GM23338 (cell line): ENCODE results near the gene S100A3. TPM values are rescaled to one million over a fixed set of nuclear protein-coding genes. Genes with fewer than 3 reads are reported as not detected.

Source experiments
- ATAC-seq: fragments of 200-7000 bp; cut with Tn5 transposase; 3 replicates; pipeline ENCODE4 v1.9.1; 2020
- DNase-seq: peaks from one replicate; pipeline ENCODE4 v3.0.0-alpha.2; 2015; ENCODE audit warnings: low spot score
- H2AFZ ChIP-seq: fragments of 200-600 bp; sonication (generic); 2 replicates; pipeline ENCODE4 v1.8.0; 2016; ENCODE audit warnings: antibody characterized with exemption, mild to moderate bottlenecking, moderate library complexity
- H3F3A ChIP-seq: fragments of 200-600 bp; sonication (generic); replicated peaks from 2 replicates; pipeline ENCODE4 v1.8.0; 2017; ENCODE audit warnings: antibody characterized with exemption, mixed run types, low read depth
- H3K27ac ChIP-seq: fragments of 200-600 bp; sonication (generic); 2 replicates; pipeline ENCODE4 v1.6.1; 2016; ENCODE audit warnings: low read depth
- H3K27me3 ChIP-seq: fragments of 200-600 bp; sonication (generic); 2 replicates; pipeline ENCODE4 v1.8.0; 2016; ENCODE audit warnings: mild to moderate bottlenecking, mixed run types, moderate library complexity; ENCODE audit not compliant: insufficient read depth
- H3K36me3 ChIP-seq: fragments of 200-600 bp; sonication (generic); 2 replicates; pipeline ENCODE4 v1.8.0; 2016; ENCODE audit warnings: mild to moderate bottlenecking; ENCODE audit not compliant: insufficient read depth
- H3K4me1 ChIP-seq: fragments of 200-600 bp; sonication (generic); 2 replicates; pipeline ENCODE4 v1.8.0; 2016; ENCODE audit warnings: mild to moderate bottlenecking, moderate library complexity; ENCODE audit not compliant: insufficient read depth
- H3K4me2 ChIP-seq: fragments of 200-600 bp; sonication (generic); 2 replicates; pipeline ENCODE4 v1.7.1; 2017; ENCODE audit warnings: mixed run types
- H3K4me3 ChIP-seq: fragments of 200-600 bp; sonication (generic); 2 replicates; pipeline ENCODE4 v1.6.1; 2016; ENCODE audit warnings: mixed run types
- H3K79me2 ChIP-seq: fragments of 200-600 bp; sonication (generic); replicated peaks from 2 replicates; pipeline ENCODE4 v1.8.0; 2017; ENCODE audit warnings: mild to moderate bottlenecking; ENCODE audit not compliant: insufficient read depth
- H3K9me2 ChIP-seq: fragments of 200-600 bp; sonication (generic); 2 replicates; pipeline ENCODE4 v1.8.0; 2017; ENCODE audit not compliant: insufficient read depth
- H4K20me1 ChIP-seq: fragments of 200-600 bp; sonication (generic); replicated peaks from 2 replicates; pipeline ENCODE4 v1.8.0; 2017; ENCODE audit warnings: mild to moderate bottlenecking; ENCODE audit not compliant: insufficient read depth
- H3K27ac Mint-ChIP-seq: 2 replicates; pipeline ENCODE4 v1.8.0; 2020; ENCODE audit warnings: inconsistent platforms, mild to moderate bottlenecking, moderate library complexity, mixed read lengths
- H3K27me3 Mint-ChIP-seq: 3 replicates; pipeline ENCODE4 v1.8.0; 2022; ENCODE audit warnings: low read depth, mild to moderate bottlenecking, moderate library complexity, mixed read lengths, inconsistent platforms; ENCODE audit not compliant: insufficient read depth, poor library complexity
- H3K36me3 Mint-ChIP-seq: 3 replicates; pipeline ENCODE4 v1.8.0; 2021; ENCODE audit warnings: low read depth, mild to moderate bottlenecking, inconsistent platforms, moderate library complexity, mixed read lengths
- H3K4me1 Mint-ChIP-seq: 3 replicates; pipeline ENCODE4 v1.8.0; 2020; ENCODE audit warnings: mild to moderate bottlenecking, inconsistent platforms, mixed read lengths
- H3K4me3 Mint-ChIP-seq: 3 replicates; pipeline ENCODE4 v1.8.0; 2021; ENCODE audit warnings: moderate library complexity, mild to moderate bottlenecking, inconsistent platforms, mixed read lengths
- H3K9me3 Mint-ChIP-seq: 3 replicates; pipeline ENCODE4 v1.8.0; 2020; ENCODE audit warnings: moderate library complexity, mild to moderate bottlenecking, inconsistent platforms, mixed read lengths
- CREB1 ChIP-seq: fragments of 250-450 bp; sonication (Bioruptor Pico); IDR thresholded peaks from 2 replicates; pipeline ENCODE4 v1.5.0; 2020; ENCODE audit warnings: low read depth, mild to moderate bottlenecking, moderate library complexity
- EZH2 ChIP-seq: fragments of 200-600 bp; sonication (generic); IDR thresholded peaks from one replicate; pipeline ENCODE4 v1.8.0; 2017; ENCODE audit warnings: antibody characterized with exemption, mild to moderate bottlenecking, low read depth; ENCODE audit not compliant: unreplicated experiment
- EZH2phosphoT487 ChIP-seq: fragments of 200-600 bp; sonication (generic); IDR thresholded peaks from one replicate; pipeline ENCODE4 v1.8.1; 2018; ENCODE audit warnings: antibody characterized with exemption; ENCODE audit not compliant: unreplicated experiment
- JUNB ChIP-seq: IDR thresholded peaks from one replicate; pipeline ENCODE4 v1.6.1; 2016; ENCODE audit warnings: antibody characterized with exemption; ENCODE audit not compliant: unreplicated experiment
- NANOG ChIP-seq: IDR thresholded peaks from 2 replicates; pipeline ENCODE4 v1.6.1; 2016; ENCODE audit warnings: antibody characterized with exemption, borderline replicate concordance
- POLR2AphosphoS5 ChIP-seq: IDR thresholded peaks from 2 replicates; pipeline ENCODE4 v1.6.1; 2016; ENCODE audit warnings: antibody characterized with exemption, low read depth
- STAT1 ChIP-seq: IDR thresholded peaks from one replicate; pipeline ENCODE4 v1.6.1; 2016; ENCODE audit warnings: antibody characterized with exemption; ENCODE audit not compliant: unreplicated experiment
- ZNF114 ChIP-seq: fragments of 250-450 bp; sonication (Bioruptor Pico); IDR thresholded peaks from 2 replicates; pipeline ENCODE4 v1.5.0; 2020; ENCODE audit warnings: mild to moderate bottlenecking, moderate library complexity
- ZNF331 ChIP-seq: fragments of 250-450 bp; sonication (Bioruptor Pico); IDR thresholded peaks from 2 replicates; pipeline ENCODE4 v1.5.0; 2020; ENCODE audit warnings: low read depth, mild to moderate bottlenecking, moderate library complexity
- polyA plus RNA-seq: library from polyadenylated mRNA; unstranded; fragments of >200 nt; fragmentation: Nextera tagmentation; extraction: Ambion mirVana; gene quantifications from 2 replicates; pipeline ENCODE4 v1.2.1, GENCODE V29; 2016
- total RNA-seq: library from RNA; depleted of rRNA; stranded (reverse); fragments of >200 nt; shearing (Covaris generic); gene quantifications from 2 replicates; pipeline ENCODE4 v1.2.3, GENCODE V29; 2014
- TF ChIP-seq, protein P1 (sequence below), 2 experiments: fragments of 200-600 bp in 1 of 2; sonication (generic) in 1 of 2; conservative IDR thresholded peaks; 2 replicates each; pipeline versions ENCODE4 v1.5.1 to v1.6.1; 2016 to 2017; ENCODE audit warnings: antibody characterized with exemption in 2 of 2, low read depth in 2 of 2, mild to moderate bottlenecking in 2 of 2, moderate library complexity in 1 of 2
- TF ChIP-seq, protein P2 (sequence below): IDR thresholded peaks from one replicate; pipeline ENCODE4 v1.6.1; 2018; ENCODE audit warnings: antibody characterized with exemption; ENCODE audit not compliant: unreplicated experiment
- TF ChIP-seq, protein P3 (sequence below): IDR thresholded peaks from 2 replicates; pipeline ENCODE4 v1.6.1; 2016; ENCODE audit warnings: antibody characterized with exemption
- TF ChIP-seq, protein P4 (sequence below): fragments of 250-450 bp; sonication (Bioruptor Pico); IDR thresholded peaks from 2 replicates; pipeline ENCODE4 v1.5.0; 2020; ENCODE audit warnings: mild to moderate bottlenecking, moderate library complexity

The S100A3 gene
- total and polyA plus RNA-seq, 2 experiments from 2014 or later, result not detected

DNA sequence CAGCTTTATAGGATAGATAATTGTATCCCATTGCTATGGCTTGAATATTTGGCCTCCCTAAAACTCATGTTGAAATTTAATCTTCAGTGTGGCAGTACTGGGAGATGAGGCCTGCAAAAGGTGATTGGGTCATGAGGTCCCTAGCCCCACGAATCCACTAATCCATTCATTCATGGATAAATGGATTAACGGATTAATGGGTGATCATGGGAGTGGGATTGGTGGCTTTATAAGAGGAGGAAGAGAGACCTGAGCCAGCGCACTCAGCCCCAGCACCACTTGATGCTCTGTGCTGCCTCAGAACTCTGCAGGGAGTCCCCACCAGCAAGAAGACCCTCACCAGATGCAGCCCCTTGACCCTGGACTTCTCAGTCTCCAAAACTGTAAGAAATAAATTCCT, 45.3 kb downstream of the S100A3 start:
- Histone ChIP-seq H3K4me3 (no peak overlapping the region), H3K27ac (no peak overlapping the region), H3K4me2 (no peak overlapping the region), H3K36me3 (no peaks in the 10 kb centered on the region), H3K79me2 (no peaks in the 10 kb centered on the region), H3K4me1 (no peaks in the 10 kb centered on the region; the same call in 1 of the 2 replicates), H4K20me1 (no peaks in the 10 kb centered on the region), H3K27me3 (no peaks in the 10 kb centered on the region), H3F3A (no peaks in the 10 kb centered on the region), H3K9me2 (no peaks in the 10 kb centered on the region), H2AFZ (no peak overlapping the region)
- no peak overlapping the region for H3K27ac Mint-ChIP-seq
- ATAC-seq, result no peak
- no peak overlapping the region for H3K4me3 Mint-ChIP-seq
- no peaks in the 10 kb centered on the region for H3K9me3 Mint-ChIP-seq
- no peaks in the 10 kb centered on the region for H3K36me3 Mint-ChIP-seq
- H3K27me3 Mint-ChIP-seq, result peaks cover 2% of the 10 kb centered on the region
- H3K4me1 Mint-ChIP-seq, result peaks cover 9% of the 10 kb centered on the region; the same call in 2 of the 3 replicates
- TF ChIP-seq POLR2AphosphoS5 (no peak), JUNB (no peak), CREB1 (CRISPR knock-in tag) (no peak), ZNF331 (no peak), ZNF114 (CRISPR knock-in tag) (no peak), EZH2 (no peak), NANOG (no peak), EZH2phosphoT487 (no peak), STAT1 (no peak)
- TF ChIP-seq, protein P1, sequence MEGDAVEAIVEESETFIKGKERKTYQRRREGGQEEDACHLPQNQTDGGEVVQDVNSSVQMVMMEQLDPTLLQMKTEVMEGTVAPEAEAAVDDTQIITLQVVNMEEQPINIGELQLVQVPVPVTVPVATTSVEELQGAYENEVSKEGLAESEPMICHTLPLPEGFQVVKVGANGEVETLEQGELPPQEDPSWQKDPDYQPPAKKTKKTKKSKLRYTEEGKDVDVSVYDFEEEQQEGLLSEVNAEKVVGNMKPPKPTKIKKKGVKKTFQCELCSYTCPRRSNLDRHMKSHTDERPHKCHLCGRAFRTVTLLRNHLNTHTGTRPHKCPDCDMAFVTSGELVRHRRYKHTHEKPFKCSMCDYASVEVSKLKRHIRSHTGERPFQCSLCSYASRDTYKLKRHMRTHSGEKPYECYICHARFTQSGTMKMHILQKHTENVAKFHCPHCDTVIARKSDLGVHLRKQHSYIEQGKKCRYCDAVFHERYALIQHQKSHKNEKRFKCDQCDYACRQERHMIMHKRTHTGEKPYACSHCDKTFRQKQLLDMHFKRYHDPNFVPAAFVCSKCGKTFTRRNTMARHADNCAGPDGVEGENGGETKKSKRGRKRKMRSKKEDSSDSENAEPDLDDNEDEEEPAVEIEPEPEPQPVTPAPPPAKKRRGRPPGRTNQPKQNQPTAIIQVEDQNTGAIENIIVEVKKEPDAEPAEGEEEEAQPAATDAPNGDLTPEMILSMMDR (conservative IDR thresholded peaks at IDR 0.05; ENCODE audit: low read depth in 2 of 2), result no peak
- TF ChIP-seq, protein P2, sequence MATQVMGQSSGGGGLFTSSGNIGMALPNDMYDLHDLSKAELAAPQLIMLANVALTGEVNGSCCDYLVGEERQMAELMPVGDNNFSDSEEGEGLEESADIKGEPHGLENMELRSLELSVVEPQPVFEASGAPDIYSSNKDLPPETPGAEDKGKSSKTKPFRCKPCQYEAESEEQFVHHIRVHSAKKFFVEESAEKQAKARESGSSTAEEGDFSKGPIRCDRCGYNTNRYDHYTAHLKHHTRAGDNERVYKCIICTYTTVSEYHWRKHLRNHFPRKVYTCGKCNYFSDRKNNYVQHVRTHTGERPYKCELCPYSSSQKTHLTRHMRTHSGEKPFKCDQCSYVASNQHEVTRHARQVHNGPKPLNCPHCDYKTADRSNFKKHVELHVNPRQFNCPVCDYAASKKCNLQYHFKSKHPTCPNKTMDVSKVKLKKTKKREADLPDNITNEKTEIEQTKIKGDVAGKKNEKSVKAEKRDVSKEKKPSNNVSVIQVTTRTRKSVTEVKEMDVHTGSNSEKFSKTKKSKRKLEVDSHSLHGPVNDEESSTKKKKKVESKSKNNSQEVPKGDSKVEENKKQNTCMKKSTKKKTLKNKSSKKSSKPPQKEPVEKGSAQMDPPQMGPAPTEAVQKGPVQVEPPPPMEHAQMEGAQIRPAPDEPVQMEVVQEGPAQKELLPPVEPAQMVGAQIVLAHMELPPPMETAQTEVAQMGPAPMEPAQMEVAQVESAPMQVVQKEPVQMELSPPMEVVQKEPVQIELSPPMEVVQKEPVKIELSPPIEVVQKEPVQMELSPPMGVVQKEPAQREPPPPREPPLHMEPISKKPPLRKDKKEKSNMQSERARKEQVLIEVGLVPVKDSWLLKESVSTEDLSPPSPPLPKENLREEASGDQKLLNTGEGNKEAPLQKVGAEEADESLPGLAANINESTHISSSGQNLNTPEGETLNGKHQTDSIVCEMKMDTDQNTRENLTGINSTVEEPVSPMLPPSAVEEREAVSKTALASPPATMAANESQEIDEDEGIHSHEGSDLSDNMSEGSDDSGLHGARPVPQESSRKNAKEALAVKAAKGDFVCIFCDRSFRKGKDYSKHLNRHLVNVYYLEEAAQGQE, result no peak
- TF ChIP-seq, protein P3, sequence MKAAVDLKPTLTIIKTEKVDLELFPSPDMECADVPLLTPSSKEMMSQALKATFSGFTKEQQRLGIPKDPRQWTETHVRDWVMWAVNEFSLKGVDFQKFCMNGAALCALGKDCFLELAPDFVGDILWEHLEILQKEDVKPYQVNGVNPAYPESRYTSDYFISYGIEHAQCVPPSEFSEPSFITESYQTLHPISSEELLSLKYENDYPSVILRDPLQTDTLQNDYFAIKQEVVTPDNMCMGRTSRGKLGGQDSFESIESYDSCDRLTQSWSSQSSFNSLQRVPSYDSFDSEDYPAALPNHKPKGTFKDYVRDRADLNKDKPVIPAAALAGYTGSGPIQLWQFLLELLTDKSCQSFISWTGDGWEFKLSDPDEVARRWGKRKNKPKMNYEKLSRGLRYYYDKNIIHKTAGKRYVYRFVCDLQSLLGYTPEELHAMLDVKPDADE, result no peak
- TF ChIP-seq, protein P4, sequence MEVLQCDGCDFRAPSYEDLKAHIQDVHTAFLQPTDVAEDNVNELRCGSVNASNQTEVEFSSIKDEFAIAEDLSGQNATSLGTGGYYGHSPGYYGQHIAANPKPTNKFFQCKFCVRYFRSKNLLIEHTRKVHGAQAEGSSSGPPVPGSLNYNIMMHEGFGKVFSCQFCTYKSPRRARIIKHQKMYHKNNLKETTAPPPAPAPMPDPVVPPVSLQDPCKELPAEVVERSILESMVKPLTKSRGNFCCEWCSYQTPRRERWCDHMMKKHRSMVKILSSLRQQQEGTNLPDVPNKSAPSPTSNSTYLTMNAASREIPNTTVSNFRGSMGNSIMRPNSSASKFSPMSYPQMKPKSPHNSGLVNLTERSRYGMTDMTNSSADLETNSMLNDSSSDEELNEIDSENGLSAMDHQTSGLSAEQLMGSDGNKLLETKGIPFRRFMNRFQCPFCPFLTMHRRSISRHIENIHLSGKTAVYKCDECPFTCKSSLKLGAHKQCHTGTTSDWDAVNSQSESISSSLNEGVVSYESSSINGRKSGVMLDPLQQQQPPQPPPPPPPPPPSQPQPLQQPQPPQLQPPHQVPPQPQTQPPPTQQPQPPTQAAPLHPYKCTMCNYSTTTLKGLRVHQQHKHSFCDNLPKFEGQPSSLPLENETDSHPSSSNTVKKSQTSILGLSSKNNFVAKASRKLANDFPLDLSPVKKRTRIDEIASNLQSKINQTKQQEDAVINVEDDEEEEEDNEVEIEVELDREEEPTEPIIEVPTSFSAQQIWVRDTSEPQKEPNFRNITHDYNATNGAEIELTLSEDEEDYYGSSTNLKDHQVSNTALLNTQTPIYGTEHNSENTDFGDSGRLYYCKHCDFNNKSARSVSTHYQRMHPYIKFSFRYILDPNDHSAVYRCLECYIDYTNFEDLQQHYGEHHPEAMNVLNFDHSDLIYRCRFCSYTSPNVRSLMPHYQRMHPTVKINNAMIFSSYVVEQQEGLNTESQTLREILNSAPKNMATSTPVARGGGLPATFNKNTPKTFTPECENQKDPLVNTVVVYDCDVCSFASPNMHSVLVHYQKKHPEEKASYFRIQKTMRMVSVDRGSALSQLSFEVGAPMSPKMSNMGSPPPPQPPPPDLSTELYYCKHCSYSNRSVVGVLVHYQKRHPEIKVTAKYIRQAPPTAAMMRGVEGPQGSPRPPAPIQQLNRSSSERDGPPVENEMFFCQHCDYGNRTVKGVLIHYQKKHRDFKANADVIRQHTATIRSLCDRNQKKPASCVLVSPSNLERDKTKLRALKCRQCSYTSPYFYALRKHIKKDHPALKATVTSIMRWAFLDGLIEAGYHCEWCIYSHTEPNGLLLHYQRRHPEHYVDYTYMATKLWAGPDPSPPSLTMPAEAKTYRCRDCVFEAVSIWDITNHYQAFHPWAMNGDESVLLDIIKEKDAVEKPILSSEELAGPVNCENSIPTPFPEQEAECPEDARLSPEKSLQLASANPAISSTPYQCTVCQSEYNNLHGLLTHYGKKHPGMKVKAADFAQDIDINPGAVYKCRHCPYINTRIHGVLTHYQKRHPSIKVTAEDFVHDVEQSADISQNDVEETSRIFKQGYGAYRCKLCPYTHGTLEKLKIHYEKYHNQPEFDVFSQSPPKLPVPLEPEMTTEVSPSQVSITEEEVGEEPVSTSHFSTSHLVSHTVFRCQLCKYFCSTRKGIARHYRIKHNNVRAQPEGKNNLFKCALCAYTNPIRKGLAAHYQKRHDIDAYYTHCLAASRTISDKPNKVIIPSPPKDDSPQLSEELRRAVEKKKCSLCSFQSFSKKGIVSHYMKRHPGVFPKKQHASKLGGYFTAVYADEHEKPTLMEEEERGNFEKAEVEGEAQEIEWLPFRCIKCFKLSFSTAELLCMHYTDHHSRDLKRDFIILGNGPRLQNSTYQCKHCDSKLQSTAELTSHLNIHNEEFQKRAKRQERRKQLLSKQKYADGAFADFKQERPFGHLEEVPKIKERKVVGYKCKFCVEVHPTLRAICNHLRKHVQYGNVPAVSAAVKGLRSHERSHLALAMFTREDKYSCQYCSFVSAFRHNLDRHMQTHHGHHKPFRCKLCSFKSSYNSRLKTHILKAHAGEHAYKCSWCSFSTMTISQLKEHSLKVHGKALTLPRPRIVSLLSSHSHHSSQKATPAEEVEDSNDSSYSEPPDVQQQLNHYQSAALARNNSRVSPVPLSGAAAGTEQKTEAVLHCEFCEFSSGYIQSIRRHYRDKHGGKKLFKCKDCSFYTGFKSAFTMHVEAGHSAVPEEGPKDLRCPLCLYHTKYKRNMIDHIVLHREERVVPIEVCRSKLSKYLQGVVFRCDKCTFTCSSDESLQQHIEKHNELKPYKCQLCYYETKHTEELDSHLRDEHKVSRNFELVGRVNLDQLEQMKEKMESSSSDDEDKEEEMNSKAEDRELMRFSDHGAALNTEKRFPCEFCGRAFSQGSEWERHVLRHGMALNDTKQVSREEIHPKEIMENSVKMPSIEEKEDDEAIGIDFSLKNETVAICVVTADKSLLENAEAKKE (CRISPR knock-in tag), result no peak
- no peak for DNase-seq
